CD8-positive, alpha-beta memory T cell (primary cell): ENCODE measurements around the gene MYH9. TPM values are rescaled to one million over a fixed set of nuclear protein-coding genes. Genes with fewer than 3 reads are reported as not detected.
A peak's percentile ranks its signal among the peaks of the same experiment; 100 is the strongest.

ENCODE experiments used
- CTCF ChIA-PET: fragments of 350-600 bp; sonication (Branson Sonifier 250); formaldehyde crosslinking; loops from one replicate; lab custom pipeline; 2021; ENCODE audit warnings: antibody characterized with exemption; lab: Charles Lee
- POLR2A ChIA-PET: fragments of 350-600 bp; sonication (Branson Sonifier 250); formaldehyde crosslinking; loops from one replicate; lab custom pipeline; 2021; ENCODE audit warnings: antibody characterized with exemption; lab: Charles Lee
- DNase-seq, 5 donors: peaks; one replicate each; pipeline versions ENCODE4 v3.0.0 to v3.0.0-alpha.2; 2020 to 2022; ENCODE audit warnings: mixed read lengths in 1 of 5
- H3K27ac ChIP-seq: one replicate; pipeline ENCODE4 v1.7.0; 2013; ENCODE audit warnings: low read depth, mild to moderate bottlenecking, low read length, moderate library complexity
- H3K27me3 ChIP-seq: 2 replicates; pipeline ENCODE4 v1.7.0; 2013; ENCODE audit warnings: low read length, mild to moderate bottlenecking; ENCODE audit not compliant: insufficient read depth, poor library complexity, severe bottlenecking
- H3K36me3 ChIP-seq: 2 replicates; pipeline ENCODE4 v1.7.0; 2013; ENCODE audit warnings: mild to moderate bottlenecking, low read length, moderate library complexity; ENCODE audit not compliant: insufficient read depth
- H3K4me1 ChIP-seq: 2 replicates; pipeline ENCODE4 v1.7.0; 2013; ENCODE audit warnings: mild to moderate bottlenecking, low read length, moderate library complexity; ENCODE audit not compliant: insufficient read depth
- H3K4me3 ChIP-seq: 2 replicates; pipeline ENCODE4 v1.7.0; 2013; ENCODE audit warnings: mild to moderate bottlenecking, low read length
- H3K9me3 ChIP-seq: 2 replicates; pipeline ENCODE4 v1.7.0; 2013; ENCODE audit warnings: mild to moderate bottlenecking, low read length
- H3K27ac Mint-ChIP-seq, 8 donors: one replicate each; pipeline ENCODE4 v1.8.0; 2020 to 2021; ENCODE audit warnings: mixed read lengths in 8 of 8, mild to moderate bottlenecking in 6 of 8, inconsistent platforms in 3 of 8, moderate library complexity in 3 of 8
- H3K27me3 Mint-ChIP-seq, 2 donors: one replicate each; pipeline ENCODE4 v1.8.0; 2020 to 2021; ENCODE audit warnings: mixed read lengths in 2 of 2, mild to moderate bottlenecking in 1 of 2, moderate library complexity in 1 of 2
- H3K36me3 Mint-ChIP-seq, 3 donors: one replicate each; pipeline ENCODE4 v1.8.0; 2020 to 2021; ENCODE audit warnings: mixed read lengths in 3 of 3, inconsistent platforms in 1 of 3, mild to moderate bottlenecking in 1 of 3
- H3K4me1 Mint-ChIP-seq, 3 donors: one replicate each; pipeline ENCODE4 v1.8.0; 2020 to 2021; ENCODE audit warnings: mixed read lengths in 3 of 3, inconsistent platforms in 1 of 3, mild to moderate bottlenecking in 1 of 3
- H3K4me3 Mint-ChIP-seq, 7 donors: one replicate each; pipeline ENCODE4 v1.8.0; 2020 to 2021; ENCODE audit warnings: mixed read lengths in 7 of 7, mild to moderate bottlenecking in 6 of 7, moderate library complexity in 4 of 7, inconsistent platforms in 2 of 7
- H3K9me3 Mint-ChIP-seq, 5 donors: one replicate each; pipeline ENCODE4 v1.8.0; 2020 to 2022; ENCODE audit warnings: mixed read lengths in 5 of 5, mild to moderate bottlenecking in 3 of 5, moderate library complexity in 2 of 5, inconsistent platforms in 1 of 5
- polyA plus RNA-seq: library from polyadenylated mRNA; unstranded; fragments of 300-500 nt; fragmentation: Illumina TruSeq; gene quantifications from one replicate; pipeline ENCODE4 v1.2.3, GENCODE V29; 2021
- total RNA-seq, 2 experiments: library from RNA; stranded (reverse); gene quantifications; one replicate each; pipeline ENCODE4 v1.2.3, GENCODE V29; 2021

The MYH9 gene
- total and polyA plus RNA-seq, 3 experiments from 2014 or later: 425 to 684 (median 680) TPM

- peaks cover 10% of the 10 kb centered on the region for H3K4me1 ChIP-seq
- H3K27me3 Mint-ChIP-seq: peaks cover 0 to 3% of the 10 kb centered on the region in 2 donors
- no peak overlapping the region for H3K4me3 Mint-ChIP-seq
- no peak overlapping the region for H3K27ac ChIP-seq
- CTCF ChIA-PET: interaction anchor here (4.0 to 6.3 kb wide), 5 partner anchors 10 to 184 kb away, joined by 24 to 116 read pairs (median 47); no protein-coding TSS in a partner anchor
- POLR2A ChIA-PET: interaction anchor here (0.6 to 1.5 kb wide), 2 partner anchors 9 to 16 kb away, joined by 3 to 6 read pairs; no protein-coding TSS in a partner anchor
- DNase-seq: no peak
- no peaks in the 10 kb centered on the region for H3K9me3 ChIP-seq
- H3K4me1 Mint-ChIP-seq: peaks cover 10 to 12% (median 11%) of the 10 kb centered on the region in 3 donors
- H3K9me3 Mint-ChIP-seq: no peaks in the 10 kb centered on the region
- H3K27me3 ChIP-seq: no peaks in the 10 kb centered on the region
- H3K27ac Mint-ChIP-seq: peak overlapping the region in 1 of 8 donors; percentile 29
- H3K36me3 ChIP-seq: peaks cover 97% of the 10 kb centered on the region
- no peak overlapping the region for H3K4me3 ChIP-seq
- H3K36me3 Mint-ChIP-seq: peaks cover 4 to 96% (median 17%) of the 10 kb centered on the region in 3 donors
Observed at GRCh38 chr22:36303115-36303467, 84.7 kb downstream of the MYH9 start.

- peaks cover 10 to 12% (median 11%) of the 10 kb centered on the region in 3 donors for H3K4me1 Mint-ChIP-seq
- H3K27me3 Mint-ChIP-seq: peaks cover 0 to 3% of the 10 kb centered on the region in 2 donors
- no peaks in the 10 kb centered on the region for H3K9me3 ChIP-seq
- H3K4me3 ChIP-seq: no peak overlapping the region
- peak overlapping the region in 2 of 8 donors; percentile 29 to 86 for H3K27ac Mint-ChIP-seq
- ChIA-PET POLR2A (interaction anchor here (0.6 to 1.5 kb wide), 4 partner anchors 8 to 168 kb away, joined by 3 to 6 read pairs (median 4); partner anchors contain the start of gene MYH9), CTCF (interaction anchor here (0.8 to 6.3 kb wide), 24 partner anchors 10 to 184 kb away, joined by 3 to 116 read pairs (median 10); no protein-coding TSS in a partner anchor)
- H3K9me3 Mint-ChIP-seq: no peaks in the 10 kb centered on the region
- peaks cover 4 to 98% (median 17%) of the 10 kb centered on the region in 3 donors for H3K36me3 Mint-ChIP-seq
- no peak overlapping the region for H3K27ac ChIP-seq
- H3K4me3 Mint-ChIP-seq: no peak overlapping the region
- DNase-seq: no peak
- H3K27me3 ChIP-seq: no peaks in the 10 kb centered on the region
- peaks cover 10% of the 10 kb centered on the region for H3K4me1 ChIP-seq
- peaks cover 97% of the 10 kb centered on the region for H3K36me3 ChIP-seq
Observed at GRCh38 chr22:36302439-36303114, 85.2 kb downstream of the MYH9 start.

- Mint-ChIP-seq H3K27me3 (peaks cover 0 to 3% of the 10 kb centered on the region in 2 donors), H3K4me1 (peaks cover 11 to 16% (median 13%) of the 10 kb centered on the region in 3 donors), H3K4me3 (peak overlapping the region in 1 of 7 donors; percentile 43), H3K27ac (peak overlapping the region in 7 of 8 donors; percentile 15 to 88 (median 72)), H3K9me3 (no peaks in the 10 kb centered on the region), H3K36me3 (peaks cover 4 to 99% (median 17%) of the 10 kb centered on the region in 3 donors)
- H3K36me3 ChIP-seq: peaks cover 98% of the 10 kb centered on the region
- no peak for DNase-seq
- CTCF ChIA-PET: interaction anchor here (0.8 to 6.3 kb wide), 32 partner anchors 9 to 185 kb away, joined by 3 to 116 read pairs (median 8); no protein-coding TSS in a partner anchor
- H3K4me1 ChIP-seq: peaks cover 10% of the 10 kb centered on the region
- H3K27ac ChIP-seq: no peak overlapping the region
- POLR2A ChIA-PET: interaction anchor here (1.0 to 1.5 kb wide), 5 partner anchors 12 to 168 kb away, joined by 3 to 5 read pairs (median 5); partner anchors contain the start of gene MYH9
- H3K9me3 ChIP-seq: no peaks in the 10 kb centered on the region
- no peak overlapping the region for H3K4me3 ChIP-seq
- H3K27me3 ChIP-seq: no peaks in the 10 kb centered on the region
Observed at GRCh38 chr22:36301851-36302250, 85.9 kb downstream of the MYH9 start.

GRCh38 chr22:36301384-36301828, 86.4 kb downstream of the MYH9 start:
- peaks cover 11 to 16% (median 13%) of the 10 kb centered on the region in 3 donors for H3K4me1 Mint-ChIP-seq
- peak overlapping the region in 2 of 7 donors; percentile 43 to 85 for H3K4me3 Mint-ChIP-seq
- ChIA-PET POLR2A (interaction anchor here (0.8 to 1.5 kb wide), 7 partner anchors 12 to 173 kb away, joined by 3 to 5 read pairs (median 3); partner anchors contain the start of gene MYH9), CTCF (interaction anchor here (0.8 to 6.3 kb wide), 38 partner anchors 9 to 186 kb away, joined by 3 to 116 read pairs (median 6); no protein-coding TSS in a partner anchor)
- Histone ChIP-seq H3K9me3 (no peaks in the 10 kb centered on the region), H3K4me1 (peaks cover 10% of the 10 kb centered on the region), H3K27me3 (no peaks in the 10 kb centered on the region), H3K36me3 (peaks cover 98% of the 10 kb centered on the region), H3K27ac (no peak overlapping the region), H3K4me3 (no peak overlapping the region)
- H3K36me3 Mint-ChIP-seq: peaks cover 4 to 99% (median 19%) of the 10 kb centered on the region in 3 donors
- H3K27me3 Mint-ChIP-seq: peaks cover 0 to 3% of the 10 kb centered on the region in 2 donors
- no peaks in the 10 kb centered on the region for H3K9me3 Mint-ChIP-seq
- DNase-seq: peak; percentile 73 to 87 (median 78)
- peak overlapping the region; percentile 37 to 91 (median 79) for H3K27ac Mint-ChIP-seq

- Mint-ChIP-seq H3K9me3 (no peaks in the 10 kb centered on the region), H3K36me3 (peaks cover 8 to 99% (median 20%) of the 10 kb centered on the region in 3 donors), H3K4me1 (peaks cover 11 to 20% (median 13%) of the 10 kb centered on the region in 3 donors), H3K27me3 (peaks cover 0 to 3% of the 10 kb centered on the region in 2 donors), H3K27ac (peak overlapping the region in 7 of 8 donors; percentile 29 to 91 (median 59)), H3K4me3 (no peak overlapping the region)
- CTCF ChIA-PET: interaction anchor here (0.6 to 6.3 kb wide), 35 partner anchors 8 to 186 kb away, joined by 3 to 116 read pairs (median 7); partner anchors contain the start of gene APOL2
- Histone ChIP-seq H3K36me3 (peaks cover 97% of the 10 kb centered on the region), H3K9me3 (no peaks in the 10 kb centered on the region), H3K4me1 (peaks cover 10% of the 10 kb centered on the region), H3K4me3 (no peak overlapping the region), H3K27me3 (no peaks in the 10 kb centered on the region), H3K27ac (no peak overlapping the region)
- POLR2A ChIA-PET: interaction anchor here (0.7 to 1.5 kb wide), 7 partner anchors 11 to 174 kb away, joined by 3 to 5 read pairs (median 3); partner anchors contain the start of gene MYH9
- DNase-seq: no peak
Observed at GRCh38 chr22:36300396-36301212, 87.2 kb downstream of the MYH9 start.

- Mint-ChIP-seq H3K27ac (peak overlapping the region in 2 of 8 donors; percentile 61 to 86), H3K36me3 (peaks cover 8 to 99% (median 21%) of the 10 kb centered on the region in 3 donors), H3K4me1 (peaks cover 13 to 23% (median 13%) of the 10 kb centered on the region in 3 donors), H3K27me3 (peaks cover 0 to 3% of the 10 kb centered on the region in 2 donors), H3K4me3 (peak overlapping the region in 1 of 7 donors; percentile 36), H3K9me3 (no peaks in the 10 kb centered on the region)
- no peak overlapping the region for H3K27ac ChIP-seq
- H3K4me3 ChIP-seq: no peak overlapping the region
- peaks cover 10% of the 10 kb centered on the region for H3K4me1 ChIP-seq
- peaks cover 97% of the 10 kb centered on the region for H3K36me3 ChIP-seq
- H3K9me3 ChIP-seq: no peaks in the 10 kb centered on the region
- no peak for DNase-seq
- POLR2A ChIA-PET: interaction anchor here (0.7 kb wide), 1 partner anchor 25 kb away, joined by 3 read pairs; no protein-coding TSS in a partner anchor
- CTCF ChIA-PET: interaction anchor here (1.2 to 6.3 kb wide), 14 partner anchors 13 to 187 kb away, joined by 3 to 116 read pairs (median 12); partner anchors contain the start of gene APOL2
- H3K27me3 ChIP-seq: no peaks in the 10 kb centered on the region
Observed at GRCh38 chr22:36299911-36300310, 87.9 kb downstream of the MYH9 start.

GRCh38 chr22:36299295-36299694, 88.5 kb downstream of the MYH9 start:
- no peak overlapping the region for H3K27ac ChIP-seq
- CTCF ChIA-PET: interaction anchor here (0.8 to 6.3 kb wide), 11 partner anchors 14 to 188 kb away, joined by 3 to 116 read pairs (median 4); partner anchors contain the start of gene APOL2
- Mint-ChIP-seq H3K27ac (peak overlapping the region in 3 of 8 donors; percentile 36 to 84 (median 80)), H3K9me3 (no peaks in the 10 kb centered on the region), H3K36me3 (peaks cover 12 to 98% (median 23%) of the 10 kb centered on the region in 3 donors), H3K27me3 (peaks cover 0 to 3% of the 10 kb centered on the region in 2 donors), H3K4me1 (peaks cover 16 to 29% (median 16%) of the 10 kb centered on the region in 3 donors), H3K4me3 (no peak overlapping the region)
- H3K4me1 ChIP-seq: peaks cover 10% of the 10 kb centered on the region
- DNase-seq: no peak
- H3K36me3 ChIP-seq: peaks cover 97% of the 10 kb centered on the region
- POLR2A ChIA-PET: interaction anchor here (1.0 to 1.2 kb wide), 2 partner anchors 9 to 33 kb away, joined by 5 read pairs; no protein-coding TSS in a partner anchor
- H3K27me3 ChIP-seq: no peaks in the 10 kb centered on the region
- no peaks in the 10 kb centered on the region for H3K9me3 ChIP-seq
- H3K4me3 ChIP-seq: no peak overlapping the region
